ENCODE measurements around the gene EPS15. TPM values are rescaled to one million over a fixed set of nuclear protein-coding genes. Genes with fewer than 3 reads are reported as not detected.

EPS15 gene
- total RNA-seq, 1 donor from 2014 or later: 37.1 TPM

DNA sequence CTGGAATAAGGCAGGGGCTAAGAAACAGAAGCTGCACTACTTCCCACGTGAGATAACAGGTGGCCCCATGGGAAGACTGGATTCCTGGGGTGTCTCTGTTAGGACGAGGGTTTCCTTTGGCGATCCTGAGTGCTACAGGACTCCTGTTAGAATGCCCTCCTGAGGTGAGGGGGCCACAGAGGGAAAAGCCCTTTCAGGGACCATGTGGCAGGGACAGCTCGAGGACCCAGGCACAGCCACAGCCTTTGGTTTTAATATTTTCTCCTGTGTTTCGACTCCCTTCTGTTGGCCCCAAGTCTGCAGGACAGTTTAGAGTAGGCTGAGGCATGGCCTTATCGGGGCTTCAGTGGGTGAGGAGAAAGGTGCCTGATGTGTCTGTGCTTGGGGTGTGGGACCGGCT, 201.3 kb downstream of the EPS15 start:
- TF ChIP-seq, protein P1, sequence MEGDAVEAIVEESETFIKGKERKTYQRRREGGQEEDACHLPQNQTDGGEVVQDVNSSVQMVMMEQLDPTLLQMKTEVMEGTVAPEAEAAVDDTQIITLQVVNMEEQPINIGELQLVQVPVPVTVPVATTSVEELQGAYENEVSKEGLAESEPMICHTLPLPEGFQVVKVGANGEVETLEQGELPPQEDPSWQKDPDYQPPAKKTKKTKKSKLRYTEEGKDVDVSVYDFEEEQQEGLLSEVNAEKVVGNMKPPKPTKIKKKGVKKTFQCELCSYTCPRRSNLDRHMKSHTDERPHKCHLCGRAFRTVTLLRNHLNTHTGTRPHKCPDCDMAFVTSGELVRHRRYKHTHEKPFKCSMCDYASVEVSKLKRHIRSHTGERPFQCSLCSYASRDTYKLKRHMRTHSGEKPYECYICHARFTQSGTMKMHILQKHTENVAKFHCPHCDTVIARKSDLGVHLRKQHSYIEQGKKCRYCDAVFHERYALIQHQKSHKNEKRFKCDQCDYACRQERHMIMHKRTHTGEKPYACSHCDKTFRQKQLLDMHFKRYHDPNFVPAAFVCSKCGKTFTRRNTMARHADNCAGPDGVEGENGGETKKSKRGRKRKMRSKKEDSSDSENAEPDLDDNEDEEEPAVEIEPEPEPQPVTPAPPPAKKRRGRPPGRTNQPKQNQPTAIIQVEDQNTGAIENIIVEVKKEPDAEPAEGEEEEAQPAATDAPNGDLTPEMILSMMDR (IDR thresholded peaks at IDR 0.05; ENCODE audit: insufficient read depth, low read length, poor library complexity, severe bottlenecking): no peak
- DNase-seq (ENCODE audit: low read depth): no peak
- Histone ChIP-seq H3K27me3 (ENCODE audit: control insufficient read depth, insufficient read depth, low read length) (no peaks in the 10 kb centered on the region), H3K4me3 (ENCODE audit: low read depth, low read length) (no peak overlapping the region), H3K36me3 (ENCODE audit: control insufficient read depth, insufficient read depth, low read length) (no peaks in the 10 kb centered on the region)

DNA sequence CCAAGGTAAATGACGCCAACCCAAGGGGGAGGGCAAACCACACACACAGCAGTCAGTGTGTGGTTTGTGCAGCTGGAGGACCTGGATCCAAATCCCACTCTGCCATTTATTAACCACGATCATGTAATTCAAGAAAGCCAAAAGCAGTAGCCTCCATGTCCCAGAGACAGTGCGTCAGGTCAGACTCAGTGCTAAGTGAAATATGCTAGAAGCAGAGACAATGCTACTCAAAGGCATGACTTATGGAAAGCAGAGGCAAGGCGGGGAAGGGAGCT, 202.3 kb downstream of the EPS15 start:
- no peak overlapping the region for H3K4me3 ChIP-seq (ENCODE audit: low read depth, low read length)
- DNase-seq (ENCODE audit: low read depth): peak; percentile 89
- TF ChIP-seq, protein P1 (IDR thresholded peaks at IDR 0.05; ENCODE audit: insufficient read depth, low read length, poor library complexity, severe bottlenecking): no peak
- H3K27me3 ChIP-seq (ENCODE audit: control insufficient read depth, insufficient read depth, low read length): no peaks in the 10 kb centered on the region
- no peaks in the 10 kb centered on the region for H3K36me3 ChIP-seq (ENCODE audit: control insufficient read depth, insufficient read depth, low read length)

DNA sequence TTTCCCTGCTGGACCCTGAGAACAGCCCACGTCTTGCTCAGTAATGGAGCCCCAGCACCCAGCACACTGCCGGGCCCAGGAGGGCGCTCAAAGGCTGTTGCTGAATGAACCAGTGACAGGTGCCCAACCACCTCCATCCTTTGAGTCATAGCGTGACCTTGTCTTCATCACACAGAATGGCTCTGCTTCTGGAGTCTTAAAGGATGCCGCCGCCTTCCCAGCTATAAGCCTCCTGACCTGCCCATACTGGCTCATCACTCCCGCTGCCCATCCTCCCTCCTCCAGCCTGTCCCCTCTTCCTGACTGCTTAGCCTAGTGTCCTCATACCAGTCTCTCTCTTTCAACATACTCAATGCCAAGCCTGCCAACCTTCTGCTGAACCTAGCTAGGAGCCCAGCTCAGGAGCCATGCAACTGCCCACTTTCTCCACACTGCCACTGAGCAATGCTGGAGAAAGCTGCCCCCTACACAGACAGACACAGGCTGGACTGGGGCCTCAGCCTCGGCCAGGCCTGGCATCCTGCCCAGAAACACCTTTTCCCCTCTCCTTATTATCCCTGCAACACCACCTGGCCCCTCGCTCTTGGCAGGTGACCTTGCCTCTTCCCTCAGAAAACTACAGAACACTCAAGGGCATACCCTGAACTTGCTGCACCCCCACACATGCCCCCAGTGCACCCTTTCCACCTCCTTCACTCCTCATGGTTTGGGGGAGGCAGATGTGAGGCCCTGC, 202.8 kb downstream of the EPS15 start:
- no peaks in the 10 kb centered on the region for H3K36me3 ChIP-seq (ENCODE audit: control insufficient read depth, insufficient read depth, low read length)
- TF ChIP-seq, protein P1 (IDR thresholded peaks at IDR 0.05; ENCODE audit: insufficient read depth, low read length, poor library complexity, severe bottlenecking): no peak
- no peak overlapping the region for H3K4me3 ChIP-seq (ENCODE audit: low read depth, low read length)
- no peaks in the 10 kb centered on the region for H3K27me3 ChIP-seq (ENCODE audit: control insufficient read depth, insufficient read depth, low read length)
- no peak for DNase-seq (ENCODE audit: low read depth)

DNA sequence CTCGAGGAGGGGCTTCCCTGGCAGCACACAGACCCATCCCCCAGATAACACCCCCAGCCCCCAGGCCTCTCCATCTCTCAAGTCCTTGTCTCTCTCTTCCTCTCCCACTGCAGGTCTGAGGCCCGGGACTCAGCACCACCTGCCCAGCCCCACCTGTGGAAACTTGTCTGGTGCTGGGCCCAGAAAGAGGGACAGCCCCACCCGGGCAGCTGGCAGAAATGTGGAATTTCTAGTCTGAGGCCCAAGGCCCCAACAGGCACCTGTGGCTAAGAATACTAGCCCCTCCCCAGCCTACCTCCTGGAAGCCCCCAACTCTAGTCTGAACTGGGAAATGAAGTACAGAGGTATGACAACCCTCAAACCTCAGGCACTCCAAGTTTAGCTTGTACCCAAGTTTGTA, 204.1 kb downstream of the EPS15 start:
- Histone ChIP-seq H3K36me3 (ENCODE audit: control insufficient read depth, insufficient read depth, low read length) (no peaks in the 10 kb centered on the region), H3K27me3 (ENCODE audit: control insufficient read depth, insufficient read depth, low read length) (no peaks in the 10 kb centered on the region), H3K4me3 (ENCODE audit: low read depth, low read length) (no peak overlapping the region)
- no peak for DNase-seq (ENCODE audit: low read depth)
- TF ChIP-seq, protein P1 (IDR thresholded peaks at IDR 0.05; ENCODE audit: insufficient read depth, low read length, poor library complexity, severe bottlenecking): no peak

DNA sequence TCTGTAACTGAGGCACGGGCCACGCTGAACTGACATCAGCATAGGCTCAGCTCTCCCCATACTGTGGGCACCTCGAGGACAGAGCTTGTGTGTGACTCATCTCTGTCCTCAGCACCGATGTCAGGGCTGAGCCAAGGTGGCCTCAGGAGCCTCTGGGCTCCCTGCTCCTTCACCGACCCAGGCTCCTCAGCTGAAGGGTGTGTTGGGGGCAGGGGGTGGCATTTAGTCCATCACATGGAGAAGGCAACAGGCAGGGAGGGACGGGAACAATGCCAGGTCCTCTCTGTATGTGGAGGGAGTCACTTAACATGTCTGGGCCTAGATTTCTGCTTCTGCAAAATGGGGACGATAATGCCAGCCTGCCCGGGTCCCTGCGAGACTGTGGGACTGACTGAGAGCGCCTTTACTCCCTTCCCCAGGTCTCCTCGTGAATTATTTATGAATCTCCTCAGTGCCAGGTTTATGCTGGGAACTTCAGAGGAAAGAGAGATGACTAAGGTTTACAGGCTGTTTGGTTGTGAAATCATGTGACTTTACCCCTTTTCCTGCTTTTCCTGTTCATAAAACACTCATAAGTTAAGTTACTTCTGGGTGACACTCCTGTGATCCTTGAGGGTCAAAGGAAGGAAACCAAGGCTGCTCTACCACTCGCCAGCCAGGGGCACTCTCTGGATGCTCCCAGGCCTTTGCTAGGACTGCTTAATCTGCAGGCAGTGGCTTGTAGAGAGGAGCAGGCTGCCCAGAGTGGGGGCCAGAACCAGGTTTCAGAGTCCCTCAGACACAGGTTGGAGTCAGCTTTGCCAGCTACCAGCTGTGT, 204.9 kb downstream of the EPS15 start:
- Histone ChIP-seq H3K27me3 (ENCODE audit: control insufficient read depth, insufficient read depth, low read length) (no peaks in the 10 kb centered on the region), H3K4me3 (ENCODE audit: low read depth, low read length) (no peak overlapping the region), H3K36me3 (ENCODE audit: control insufficient read depth, insufficient read depth, low read length) (no peaks in the 10 kb centered on the region)
- TF ChIP-seq, protein P1 (IDR thresholded peaks at IDR 0.05; ENCODE audit: insufficient read depth, low read length, poor library complexity, severe bottlenecking): no peak
- DNase-seq (ENCODE audit: low read depth): peak; percentile 82

Measured in kidney epithelial cell (primary cell).